HepG2 (cell line): ENCODE results near the gene TEKT5. TPM values are rescaled to one million over a fixed set of nuclear protein-coding genes. Genes with fewer than 3 reads are reported as not detected.
A peak's percentile ranks its signal among the peaks of the same experiment; 100 is the strongest.

Experiments
- CREM ChIP-seq, 2 experiments: sonication (generic) in 1 of 2; formaldehyde crosslinking in 1 of 2; IDR thresholded peaks; 2 replicates each; pipeline versions ENCODE4 v1.4.0 to v1.6.1; 2016 to 2020; ENCODE audit warnings: antibody characterized with exemption in 1 of 2, mild to moderate bottlenecking in 1 of 2, missing genetic modification reagents in 1 of 2
- FOXA1 ChIP-seq, 2 experiments: fragments of 450-650 bp in 1 of 2; sonication (generic) in 1 of 2; formaldehyde crosslinking in 1 of 2; IDR thresholded peaks; 2 replicates each; pipeline versions ENCODE4 v1.4.0 to v1.6.1; 2016 to 2020; ENCODE audit warnings: missing genetic modification reagents in 1 of 2
- FOXK1 ChIP-seq: sonication (generic); formaldehyde crosslinking; IDR thresholded peaks from 2 replicates; pipeline ENCODE4 v1.4.0; 2020; ENCODE audit warnings: low read depth, missing genetic modification reagents, borderline replicate concordance
- FOXO1 ChIP-seq: sonication (generic); formaldehyde crosslinking; IDR thresholded peaks from 2 replicates; pipeline ENCODE4 v1.4.0; 2020; ENCODE audit warnings: missing genetic modification reagents
- FOXP1 ChIP-seq, 2 experiments: fragments of 450-650 bp in 1 of 2; IDR thresholded peaks; 2 replicates each; pipeline ENCODE4 v1.6.1; 2017 to 2018; ENCODE audit warnings: antibody characterized with exemption in 1 of 2
- FOXP4 ChIP-seq: sonication (generic); formaldehyde crosslinking; IDR thresholded peaks from 2 replicates; pipeline ENCODE4 v1.4.0; 2020; ENCODE audit warnings: missing genetic modification reagents
- KDM3A ChIP-seq: IDR thresholded peaks from 2 replicates; pipeline ENCODE4 v1.6.1; 2018; ENCODE audit warnings: low read depth, missing compliant biosample characterization
- NFAT5 ChIP-seq: sonication (generic); formaldehyde crosslinking; IDR thresholded peaks from 2 replicates; pipeline ENCODE4 v1.4.0; 2020; ENCODE audit warnings: missing genetic modification reagents
- PAXIP1 ChIP-seq: sonication (generic); formaldehyde crosslinking; conservative IDR thresholded peaks from 2 replicates; pipeline ENCODE4 v1.4.0; 2020; ENCODE audit warnings: mild to moderate bottlenecking, missing genetic modification reagents, moderate library complexity
- RXRB ChIP-seq: IDR thresholded peaks from 2 replicates; pipeline ENCODE4 v1.6.1; 2016; ENCODE audit warnings: borderline replicate concordance, missing genetic modification reagents, missing compliant biosample characterization
- STAT6 ChIP-seq: sonication (generic); formaldehyde crosslinking; IDR thresholded peaks from 2 replicates; pipeline ENCODE4 v1.4.0; 2020; ENCODE audit warnings: missing genetic modification reagents, mild to moderate bottlenecking, borderline replicate concordance
- ZNF10 ChIP-seq: sonication (generic); formaldehyde crosslinking; IDR thresholded peaks from 2 replicates; pipeline ENCODE4 v1.4.0; 2020; ENCODE audit warnings: mild to moderate bottlenecking, low read depth, missing genetic modification reagents, borderline replicate concordance
- ZSCAN25 ChIP-seq: sonication (generic); formaldehyde crosslinking; IDR thresholded peaks from 2 replicates; pipeline ENCODE4 v1.8.0; 2022; ENCODE audit warnings: mild to moderate bottlenecking, missing genetic modification reagents
- polyA plus RNA-seq, 8 experiments: library from polyadenylated mRNA; depleted of rRNA in 3 of 8; stranded (reverse) in 7 of 8; unstranded in 1 of 8; fragments of >200 nt; fragmentation: Illumina TruSeq in 4 of 8; extraction: Trizol in 4 of 8; gene quantifications; 2 replicates each; pipeline versions ENCODE4 v1.2.1 to v1.2.3, GENCODE V29; 2011 to 2016; ENCODE audit warnings: low read depth in 4 of 8, missing spikeins in 1 of 8, mixed read lengths in 1 of 8; ENCODE audit not compliant: insufficient read depth in 1 of 8
- total RNA-seq, 5 experiments: library from RNA; depleted of rRNA; stranded (reverse); fragments of >200 nt; fragmentation: Illumina TruSeq; extraction: Trizol; gene quantifications; 2 replicates each; pipeline ENCODE4 v1.2.3, GENCODE V29; 2016; ENCODE audit warnings: low read depth in 1 of 5

The TEKT5 gene
- total and polyA plus RNA-seq, 2 of the 13 experiments (the other 11 are each of a cell fraction or from before 2014, with no cell fraction given) = 0.16 TPM; not detected in 1

- TF ChIP-seq KDM3A (CRISPR knock-in tag) (0 out of 2 replicates have a peak, but pooled peaks have one; percentile 14), NFAT5 (CRISPR knock-in tag) (no peak), FOXK1 (CRISPR knock-in tag) (peak; percentile 42; the same call in 1 of the 2 replicates), ZSCAN25 (CRISPR knock-in tag) (no peak), PAXIP1 (peak; percentile 50), FOXA1 (IDR thresholded peaks at IDR 0.05) (no peak), FOXA1 (CRISPR knock-in tag; IDR thresholded peaks at IDR 0.05) (peak; percentile 62), FOXO1 (CRISPR knock-in tag) (peak; percentile 70; the same call in 1 of the 2 replicates), STAT6 (CRISPR knock-in tag) (no peak), FOXP1 (IDR thresholded peaks at IDR 0.05) (no peak), FOXP1 (CRISPR knock-in tag; IDR thresholded peaks at IDR 0.05) (peak; percentile 79), FOXP4 (CRISPR knock-in tag) (peak; percentile 64), RXRB (peak; percentile 57; the same call in 1 of the 2 replicates), CREM (IDR thresholded peaks at IDR 0.05) (0 out of 2 replicates have a peak, but pooled peaks have one; percentile 34), CREM (CRISPR knock-in tag; IDR thresholded peaks at IDR 0.05) (no peak), ZNF10 (no peak)
Measured at GRCh38 chr16:10654592-10655414, 39.9 kb downstream of the TEKT5 start (continued).
